HepG2 (cell line): ENCODE data around the gene DOCK3.

ENCODE experiments used
- JUNB ChIP-seq: sonication (generic); formaldehyde crosslinking; IDR thresholded peaks from 2 replicates; pipeline ENCODE4 v1.8.0; 2022; ENCODE audit warnings: missing genetic modification reagents, mild to moderate bottlenecking, borderline replicate concordance
- MLLT10 ChIP-seq: sonication (generic); formaldehyde crosslinking; IDR thresholded peaks from 2 replicates; pipeline ENCODE4 v1.4.0; 2020; ENCODE audit warnings: missing genetic modification reagents
- NBN ChIP-seq: fragments of 450-650 bp; conservative IDR thresholded peaks from 2 replicates; pipeline ENCODE4 v1.6.1; 2017
- SRF ChIP-seq: IDR thresholded peaks from 2 replicates; pipeline ENCODE4 v1.6.1; 2011; ENCODE audit warnings: mild to moderate bottlenecking, low read depth, low read length, moderate library complexity
- TCF7L2 ChIP-seq: IDR thresholded peaks from 2 replicates; pipeline ENCODE4 v1.6.1; 2011; ENCODE audit warnings: mild to moderate bottlenecking, low read depth, low read length, moderate library complexity
- ZNF446 ChIP-seq: sonication (generic); formaldehyde crosslinking; IDR thresholded peaks from 2 replicates; pipeline ENCODE4 v1.5.0; 2020; ENCODE audit warnings: mild to moderate bottlenecking, missing genetic modification reagents
- ZSCAN9 ChIP-seq: IDR thresholded peaks from 2 replicates; pipeline ENCODE4 v1.6.1; 2016; ENCODE audit warnings: borderline replicate concordance
- TF ChIP-seq, protein P1 (sequence below): sonication (generic); formaldehyde crosslinking; IDR thresholded peaks from 2 replicates; pipeline ENCODE4 v1.9.0; 2021; ENCODE audit warnings: missing genetic modification reagents, borderline replicate concordance
- TF ChIP-seq, protein P2 (sequence below): sonication (generic); formaldehyde crosslinking; IDR thresholded peaks from 2 replicates; pipeline ENCODE4 v1.5.0; 2020; ENCODE audit warnings: mild to moderate bottlenecking, missing genetic modification reagents, moderate library complexity

DNA sequence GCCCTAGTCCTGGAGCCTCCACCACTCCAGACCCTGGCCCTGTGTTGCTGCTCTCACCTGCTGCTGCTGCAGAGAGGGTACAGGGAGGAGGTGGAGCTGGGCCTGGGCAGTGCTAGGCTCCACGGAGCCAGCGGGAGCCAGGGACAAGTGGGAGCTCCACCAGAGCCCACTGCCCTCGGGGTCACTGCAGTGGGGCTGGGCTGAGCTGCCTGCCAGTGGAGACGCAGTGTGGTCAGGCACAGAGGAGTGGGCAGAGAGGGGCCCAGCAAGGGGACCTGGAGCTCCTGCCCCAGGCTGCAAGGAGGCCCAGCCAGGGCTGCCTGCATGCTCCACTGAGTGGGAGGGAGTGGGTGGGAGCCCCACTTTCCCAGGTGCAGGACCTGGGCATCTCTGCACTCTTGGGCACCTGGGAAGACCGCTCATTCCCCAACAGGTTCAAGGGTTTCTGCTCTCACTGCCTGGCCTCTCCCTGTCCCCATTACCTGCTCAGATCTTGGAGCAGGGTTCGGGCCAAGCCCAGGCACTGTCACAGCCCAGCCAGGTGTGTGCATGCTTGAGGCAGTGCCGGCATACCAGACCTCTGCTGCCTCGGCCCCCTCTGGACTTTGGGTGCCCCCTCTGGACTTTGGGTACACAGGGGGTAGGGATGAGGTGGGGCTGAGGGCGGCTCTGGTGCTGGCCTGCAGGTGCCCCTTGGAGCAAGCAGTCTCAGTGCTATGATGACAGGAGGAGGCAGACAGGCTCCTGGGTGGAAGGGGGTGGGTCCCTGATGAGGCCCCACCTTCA lies 308.0 kb downstream of the DOCK3 start:
- TF ChIP-seq ZSCAN9 (CRISPR knock-in tag) (no peak), JUNB (CRISPR knock-in tag) (no peak), MLLT10 (CRISPR knock-in tag) (no peak), SRF (no peak), TCF7L2 (no peak), ZNF446 (CRISPR knock-in tag) (no peak), NBN (no peak)
- TF ChIP-seq, protein P1, sequence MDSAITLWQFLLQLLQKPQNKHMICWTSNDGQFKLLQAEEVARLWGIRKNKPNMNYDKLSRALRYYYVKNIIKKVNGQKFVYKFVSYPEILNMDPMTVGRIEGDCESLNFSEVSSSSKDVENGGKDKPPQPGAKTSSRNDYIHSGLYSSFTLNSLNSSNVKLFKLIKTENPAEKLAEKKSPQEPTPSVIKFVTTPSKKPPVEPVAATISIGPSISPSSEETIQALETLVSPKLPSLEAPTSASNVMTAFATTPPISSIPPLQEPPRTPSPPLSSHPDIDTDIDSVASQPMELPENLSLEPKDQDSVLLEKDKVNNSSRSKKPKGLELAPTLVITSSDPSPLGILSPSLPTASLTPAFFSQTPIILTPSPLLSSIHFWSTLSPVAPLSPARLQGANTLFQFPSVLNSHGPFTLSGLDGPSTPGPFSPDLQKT (CRISPR knock-in tag), result no peak
- TF ChIP-seq, protein P2, sequence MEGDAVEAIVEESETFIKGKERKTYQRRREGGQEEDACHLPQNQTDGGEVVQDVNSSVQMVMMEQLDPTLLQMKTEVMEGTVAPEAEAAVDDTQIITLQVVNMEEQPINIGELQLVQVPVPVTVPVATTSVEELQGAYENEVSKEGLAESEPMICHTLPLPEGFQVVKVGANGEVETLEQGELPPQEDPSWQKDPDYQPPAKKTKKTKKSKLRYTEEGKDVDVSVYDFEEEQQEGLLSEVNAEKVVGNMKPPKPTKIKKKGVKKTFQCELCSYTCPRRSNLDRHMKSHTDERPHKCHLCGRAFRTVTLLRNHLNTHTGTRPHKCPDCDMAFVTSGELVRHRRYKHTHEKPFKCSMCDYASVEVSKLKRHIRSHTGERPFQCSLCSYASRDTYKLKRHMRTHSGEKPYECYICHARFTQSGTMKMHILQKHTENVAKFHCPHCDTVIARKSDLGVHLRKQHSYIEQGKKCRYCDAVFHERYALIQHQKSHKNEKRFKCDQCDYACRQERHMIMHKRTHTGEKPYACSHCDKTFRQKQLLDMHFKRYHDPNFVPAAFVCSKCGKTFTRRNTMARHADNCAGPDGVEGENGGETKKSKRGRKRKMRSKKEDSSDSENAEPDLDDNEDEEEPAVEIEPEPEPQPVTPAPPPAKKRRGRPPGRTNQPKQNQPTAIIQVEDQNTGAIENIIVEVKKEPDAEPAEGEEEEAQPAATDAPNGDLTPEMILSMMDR (CRISPR knock-in tag), result no peak
